ENCODE measurements around the gene IL36A.

IL36A gene

GRCh38 chr2:113005030-113005509, at the start of gene IL36A:
IL36A (plus strand) TSS chr2:113005459; CDS start chr2:113005872, 413 bp downstream.
- Histone ChIP-seq H3K9ac (ENCODE audit: low read depth in 1 of 2, low read length in 2 of 2) (no peak within 1 kb of the TSS), H3K9me3 (ENCODE audit: control insufficient read depth in 2 of 2, low read length in 2 of 2) (peaks cover 4 to 5% of the 10 kb centered on the region in 2 donors), H3K4me1 (ENCODE audit: control insufficient read depth in 2 of 2, insufficient read depth in 2 of 2, low read length in 2 of 2) (no peaks in the 10 kb centered on the region), H3K27ac (ENCODE audit: low read depth in 2 of 2, low read length in 2 of 2) (no peak within 1 kb of the TSS), H3K4me3 (ENCODE audit: low read length in 2 of 2) (no peak within 1 kb of the TSS), H3K36me3 (ENCODE audit: control insufficient read depth in 2 of 2, insufficient read depth in 2 of 2, low read length in 2 of 2) (no peaks in the 10 kb centered on the region), H3K27me3 (ENCODE audit: control insufficient read depth in 2 of 2, insufficient read depth in 2 of 2, low read length in 2 of 2) (peaks cover 0 to 4% of the 10 kb centered on the region in 2 donors)

DNA sequence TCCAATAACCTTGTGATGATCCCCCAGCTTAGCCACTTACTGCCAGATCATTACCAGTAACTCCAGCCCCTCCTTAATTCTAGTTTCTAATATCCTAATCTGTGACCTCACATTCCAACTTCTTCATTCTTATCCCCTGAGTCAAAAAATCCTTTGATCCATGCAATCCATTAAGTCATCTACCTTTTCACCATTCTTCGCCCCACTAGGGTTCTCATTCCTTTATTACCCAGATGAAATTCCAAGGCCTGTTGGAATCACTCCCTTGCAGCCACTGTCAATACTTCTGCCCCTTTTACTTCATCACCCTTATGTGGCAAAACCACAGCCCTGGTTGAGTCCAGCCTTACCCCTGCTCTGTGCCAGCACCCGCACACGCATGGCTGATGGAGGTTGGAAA, 47.7 kb upstream of the IL36A start:
- H3K36me3 ChIP-seq (ENCODE audit: control insufficient read depth in 2 of 2, insufficient read depth in 2 of 2, low read length in 2 of 2), result no peaks in the 10 kb centered on the region
- H3K9me3 ChIP-seq (ENCODE audit: control insufficient read depth in 2 of 2, low read length in 2 of 2), result no peaks in the 10 kb centered on the region
- no peak overlapping the region for H3K4me3 ChIP-seq (ENCODE audit: low read length in 2 of 2)
- H3K4me1 ChIP-seq (ENCODE audit: control insufficient read depth in 2 of 2, insufficient read depth in 2 of 2, low read length in 2 of 2), result no peaks in the 10 kb centered on the region
- H3K9ac ChIP-seq (ENCODE audit: low read depth in 1 of 2, low read length in 2 of 2), result no peak overlapping the region
- H3K27me3 ChIP-seq (ENCODE audit: control insufficient read depth in 2 of 2, insufficient read depth in 2 of 2, low read length in 2 of 2), result no peaks in the 10 kb centered on the region
- no peak overlapping the region for H3K27ac ChIP-seq (ENCODE audit: low read depth in 2 of 2, low read length in 2 of 2)

DNA sequence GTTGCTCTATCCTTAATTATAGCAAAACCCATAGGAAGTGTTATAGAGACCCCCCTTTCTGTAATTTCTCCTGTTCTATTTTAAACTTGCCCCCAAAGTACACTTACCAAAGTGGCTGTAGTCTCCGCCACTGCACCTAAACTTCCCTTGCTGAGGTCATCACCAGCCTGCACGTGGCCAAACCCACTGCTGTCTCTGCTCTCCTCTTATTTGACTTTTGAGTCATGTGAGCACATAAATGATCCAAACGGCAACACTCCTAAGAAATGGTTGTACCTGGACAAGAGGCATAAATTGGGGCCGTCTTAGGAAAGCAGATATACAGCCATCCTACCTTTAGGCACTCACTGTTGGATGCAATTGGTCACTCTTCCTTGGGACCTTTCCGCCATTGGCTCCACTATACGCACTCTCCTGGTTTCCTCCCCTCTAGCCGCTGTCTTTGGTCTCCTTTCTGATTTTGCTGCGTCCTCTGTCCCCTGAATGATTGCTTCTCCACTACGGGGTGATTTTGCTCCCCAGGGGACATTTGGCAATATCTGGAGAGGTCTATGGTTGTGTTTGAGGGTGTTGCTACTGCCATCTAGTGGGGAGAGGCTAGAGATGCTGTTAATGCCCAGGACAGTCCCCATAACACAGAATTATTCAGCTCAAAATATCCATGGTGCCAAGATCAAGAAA, 46.7 kb upstream of the IL36A start:
- H3K27me3 ChIP-seq (ENCODE audit: control insufficient read depth in 2 of 2, insufficient read depth in 2 of 2, low read length in 2 of 2), result no peaks in the 10 kb centered on the region
- no peak overlapping the region for H3K9ac ChIP-seq (ENCODE audit: low read depth in 1 of 2, low read length in 2 of 2)
- no peaks in the 10 kb centered on the region for H3K4me1 ChIP-seq (ENCODE audit: control insufficient read depth in 2 of 2, insufficient read depth in 2 of 2, low read length in 2 of 2)
- no peaks in the 10 kb centered on the region for H3K9me3 ChIP-seq (ENCODE audit: control insufficient read depth in 2 of 2, low read length in 2 of 2)
- H3K27ac ChIP-seq (ENCODE audit: low read depth in 2 of 2, low read length in 2 of 2), result no peak overlapping the region
- H3K36me3 ChIP-seq (ENCODE audit: control insufficient read depth in 2 of 2, insufficient read depth in 2 of 2, low read length in 2 of 2), result no peaks in the 10 kb centered on the region
- no peak overlapping the region for H3K4me3 ChIP-seq (ENCODE audit: low read length in 2 of 2)

GRCh38 chr2:112959109-112959812, 46.0 kb upstream of the IL36A start:
- H3K36me3 ChIP-seq (ENCODE audit: control insufficient read depth in 2 of 2, insufficient read depth in 2 of 2, low read length in 2 of 2), result no peaks in the 10 kb centered on the region
- no peak overlapping the region for H3K27ac ChIP-seq (ENCODE audit: low read depth in 2 of 2, low read length in 2 of 2)
- H3K27me3 ChIP-seq (ENCODE audit: control insufficient read depth in 2 of 2, insufficient read depth in 2 of 2, low read length in 2 of 2), result no peaks in the 10 kb centered on the region
- no peak overlapping the region for H3K9ac ChIP-seq (ENCODE audit: low read depth in 1 of 2, low read length in 2 of 2)
- H3K4me3 ChIP-seq (ENCODE audit: low read length in 2 of 2), result no peak overlapping the region
- H3K9me3 ChIP-seq (ENCODE audit: control insufficient read depth in 2 of 2, low read length in 2 of 2), result no peaks in the 10 kb centered on the region
- H3K4me1 ChIP-seq (ENCODE audit: control insufficient read depth in 2 of 2, insufficient read depth in 2 of 2, low read length in 2 of 2), result no peaks in the 10 kb centered on the region

DNA sequence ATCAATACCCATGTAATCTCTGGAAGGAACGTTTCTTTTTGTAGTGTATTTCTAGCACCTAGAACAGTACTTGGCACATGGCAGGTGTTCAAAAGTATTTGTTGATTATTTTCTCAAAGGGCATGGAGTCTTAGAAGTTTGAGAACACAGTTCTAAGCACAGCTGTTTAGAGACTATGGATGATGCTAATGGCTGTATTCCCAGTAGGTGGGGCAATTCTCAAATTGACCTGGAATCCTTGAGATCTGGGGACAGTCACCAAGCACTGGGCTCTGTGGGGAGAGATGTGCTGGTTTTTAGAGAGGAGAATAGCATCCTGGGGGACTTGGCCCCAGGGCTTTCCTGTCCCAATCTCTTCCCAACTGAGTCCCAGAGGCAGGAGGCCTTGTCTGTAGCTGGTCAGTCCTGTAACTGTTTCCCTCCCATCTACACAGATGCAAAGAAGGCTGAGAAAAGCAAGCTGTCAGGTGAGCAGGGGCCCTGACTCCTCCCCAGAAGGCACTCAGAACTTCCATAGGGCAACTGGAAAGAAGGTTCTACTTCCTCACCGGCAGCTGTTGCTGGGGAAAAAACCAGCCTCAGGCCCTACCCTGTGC, 44.9 kb upstream of the IL36A start:
- Histone ChIP-seq H3K27ac (ENCODE audit: low read depth in 2 of 2, low read length in 2 of 2) (no peak overlapping the region), H3K9me3 (ENCODE audit: control insufficient read depth in 2 of 2, low read length in 2 of 2) (no peaks in the 10 kb centered on the region), H3K36me3 (ENCODE audit: control insufficient read depth in 2 of 2, insufficient read depth in 2 of 2, low read length in 2 of 2) (no peaks in the 10 kb centered on the region), H3K9ac (ENCODE audit: low read depth in 1 of 2, low read length in 2 of 2) (no peak overlapping the region), H3K4me1 (ENCODE audit: control insufficient read depth in 2 of 2, insufficient read depth in 2 of 2, low read length in 2 of 2) (no peaks in the 10 kb centered on the region), H3K27me3 (ENCODE audit: control insufficient read depth in 2 of 2, insufficient read depth in 2 of 2, low read length in 2 of 2) (no peaks in the 10 kb centered on the region), H3K4me3 (ENCODE audit: low read length in 2 of 2) (no peak overlapping the region)

- no peaks in the 10 kb centered on the region for H3K27me3 ChIP-seq (ENCODE audit: control insufficient read depth in 2 of 2, insufficient read depth in 2 of 2, low read length in 2 of 2)
- no peaks in the 10 kb centered on the region for H3K9me3 ChIP-seq (ENCODE audit: control insufficient read depth in 2 of 2, low read length in 2 of 2)
- no peaks in the 10 kb centered on the region for H3K4me1 ChIP-seq (ENCODE audit: control insufficient read depth in 2 of 2, insufficient read depth in 2 of 2, low read length in 2 of 2)
- H3K9ac ChIP-seq (ENCODE audit: low read depth in 1 of 2, low read length in 2 of 2), result no peak overlapping the region
- no peaks in the 10 kb centered on the region for H3K36me3 ChIP-seq (ENCODE audit: control insufficient read depth in 2 of 2, insufficient read depth in 2 of 2, low read length in 2 of 2)
- no peak overlapping the region for H3K4me3 ChIP-seq (ENCODE audit: low read length in 2 of 2)
- H3K27ac ChIP-seq (ENCODE audit: low read depth in 2 of 2, low read length in 2 of 2), result no peak overlapping the region
These were observed 42.7 kb upstream of the IL36A start for GRCh38 chr2:112962308-112963175.

DNA sequence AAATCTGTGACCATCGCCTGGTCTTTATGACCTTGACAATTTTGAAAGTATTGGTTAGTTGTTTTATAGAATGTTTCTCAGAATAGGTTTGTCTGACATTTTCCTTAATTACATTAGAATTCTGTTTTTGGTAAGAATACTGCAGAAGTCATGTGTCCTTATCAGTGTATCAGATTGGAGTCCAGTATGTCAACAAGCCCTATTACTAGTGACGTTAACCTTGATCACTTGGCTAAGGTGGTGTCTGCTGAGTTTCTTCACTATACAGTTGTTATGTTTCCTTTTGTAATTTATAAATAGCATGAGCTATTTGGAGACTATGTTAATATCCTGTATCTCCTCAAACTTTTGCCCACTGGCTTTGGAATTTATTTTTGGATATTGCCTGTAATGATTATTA, 38.2 kb upstream of the IL36A start:
- Histone ChIP-seq H3K4me3 (ENCODE audit: low read length in 2 of 2) (no peak overlapping the region), H3K9ac (ENCODE audit: low read depth in 1 of 2, low read length in 2 of 2) (no peak overlapping the region), H3K27ac (ENCODE audit: low read depth in 2 of 2, low read length in 2 of 2) (no peak overlapping the region), H3K27me3 (ENCODE audit: control insufficient read depth in 2 of 2, insufficient read depth in 2 of 2, low read length in 2 of 2) (no peaks in the 10 kb centered on the region), H3K36me3 (ENCODE audit: control insufficient read depth in 2 of 2, insufficient read depth in 2 of 2, low read length in 2 of 2) (no peaks in the 10 kb centered on the region), H3K4me1 (ENCODE audit: control insufficient read depth in 2 of 2, insufficient read depth in 2 of 2, low read length in 2 of 2) (no peaks in the 10 kb centered on the region), H3K9me3 (ENCODE audit: control insufficient read depth in 2 of 2, low read length in 2 of 2) (no peaks in the 10 kb centered on the region)

GRCh38 chr2:112972423-112973086, 32.7 kb upstream of the IL36A start:
- no peaks in the 10 kb centered on the region for H3K9me3 ChIP-seq (ENCODE audit: control insufficient read depth in 2 of 2, low read length in 2 of 2)
- no peaks in the 10 kb centered on the region for H3K36me3 ChIP-seq (ENCODE audit: control insufficient read depth in 2 of 2, insufficient read depth in 2 of 2, low read length in 2 of 2)
- no peaks in the 10 kb centered on the region for H3K27me3 ChIP-seq (ENCODE audit: control insufficient read depth in 2 of 2, insufficient read depth in 2 of 2, low read length in 2 of 2)
- no peak overlapping the region for H3K4me3 ChIP-seq (ENCODE audit: low read length in 2 of 2)
- no peaks in the 10 kb centered on the region for H3K4me1 ChIP-seq (ENCODE audit: control insufficient read depth in 2 of 2, insufficient read depth in 2 of 2, low read length in 2 of 2)
- H3K9ac ChIP-seq (ENCODE audit: low read depth in 1 of 2, low read length in 2 of 2), result no peak overlapping the region
- no peak overlapping the region for H3K27ac ChIP-seq (ENCODE audit: low read depth in 2 of 2, low read length in 2 of 2)

GRCh38 chr2:112973156-112973555, 32.1 kb upstream of the IL36A start:
- Histone ChIP-seq H3K4me1 (ENCODE audit: control insufficient read depth in 2 of 2, insufficient read depth in 2 of 2, low read length in 2 of 2) (no peaks in the 10 kb centered on the region), H3K9me3 (ENCODE audit: control insufficient read depth in 2 of 2, low read length in 2 of 2) (no peaks in the 10 kb centered on the region), H3K36me3 (ENCODE audit: control insufficient read depth in 2 of 2, insufficient read depth in 2 of 2, low read length in 2 of 2) (no peaks in the 10 kb centered on the region), H3K27me3 (ENCODE audit: control insufficient read depth in 2 of 2, insufficient read depth in 2 of 2, low read length in 2 of 2) (no peaks in the 10 kb centered on the region), H3K27ac (ENCODE audit: low read depth in 2 of 2, low read length in 2 of 2) (no peak overlapping the region), H3K4me3 (ENCODE audit: low read length in 2 of 2) (no peak overlapping the region), H3K9ac (ENCODE audit: low read depth in 1 of 2, low read length in 2 of 2) (no peak overlapping the region)
